ENCODE measurements around the gene FARSA.
"Not testable (repeated sequence)": the region's sequence is repeated elsewhere in the genome, so short reads cannot be mapped to it uniquely, and the experiment has no call there.

The FARSA gene

DNA sequence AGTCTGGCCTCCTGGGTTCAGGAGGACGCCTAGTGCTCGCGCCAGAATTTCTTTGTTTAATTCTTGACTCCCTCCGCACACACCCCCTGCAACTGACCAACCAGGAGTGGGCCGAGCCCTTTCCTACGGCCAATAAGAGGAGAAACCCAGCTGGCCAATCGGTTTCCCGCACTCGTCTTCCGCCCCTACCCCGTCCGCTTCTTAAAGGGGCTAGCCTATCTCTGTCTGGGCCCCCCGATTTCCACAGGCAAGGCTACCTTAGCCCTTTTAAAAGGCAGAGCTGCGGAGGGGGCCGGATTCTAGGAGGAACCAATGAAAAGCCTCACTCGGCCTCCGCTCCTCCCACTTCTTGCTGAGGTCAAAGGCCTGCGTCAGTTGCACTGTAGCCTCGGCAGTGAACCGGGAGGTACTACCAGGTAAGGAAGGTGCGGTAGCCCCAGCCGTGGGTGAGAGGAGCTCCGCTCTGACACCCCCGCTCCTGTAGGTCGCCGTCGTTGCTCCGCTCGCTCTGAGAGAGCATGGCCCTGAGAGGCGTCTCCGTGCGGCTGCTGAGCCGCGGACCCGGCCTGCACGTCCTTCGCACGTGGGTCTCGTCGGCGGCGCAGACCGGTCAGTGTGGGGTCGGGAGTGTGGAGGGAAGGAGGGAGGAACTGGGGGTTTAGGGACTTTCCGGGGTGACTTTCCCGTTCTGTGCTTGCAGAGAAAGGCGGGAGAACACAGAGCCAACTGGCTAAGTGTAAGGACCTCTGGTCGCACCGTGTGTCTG, 42.5 kb downstream of the FARSA start, which contains the start of gene GCDH:
Gene GCDH, plus strand, starts transcription at position 374 of the 766 bp plus-strand sequence. Its CDS starts 145 bp downstream, at position 519.
- peak; percentile 98 for DNase-seq (ENCODE audit: low spot score)

DNA sequence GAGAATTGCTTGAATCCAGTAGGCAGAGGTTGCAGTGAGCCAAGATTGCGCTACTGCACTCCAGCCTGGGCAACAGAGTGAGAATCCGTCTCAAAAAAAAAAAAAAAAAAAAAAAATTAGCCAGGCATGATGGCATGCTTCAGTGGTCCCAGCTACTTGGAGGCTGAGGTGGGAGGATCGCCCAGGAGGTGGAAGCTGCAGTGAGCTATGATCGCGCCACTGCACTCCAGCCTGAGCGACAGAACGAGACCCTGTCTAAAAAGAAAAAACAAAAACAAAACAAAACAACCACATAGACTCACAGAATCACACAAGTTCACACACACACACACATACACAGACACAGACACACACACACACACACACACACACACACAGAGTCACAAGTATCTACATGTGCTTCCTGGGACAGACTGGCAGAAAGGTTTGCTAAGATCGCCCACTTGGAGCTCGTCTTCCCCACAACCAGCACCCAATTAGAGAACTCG, 43.2 kb downstream of the FARSA start:
- not testable (repeated sequence) for DNase-seq (ENCODE audit: low spot score)

- DNase-seq (ENCODE audit: low spot score): peak; percentile 68
Measured at GRCh38 chr19:12888006-12888603, 45.4 kb downstream of the FARSA start.

DNA sequence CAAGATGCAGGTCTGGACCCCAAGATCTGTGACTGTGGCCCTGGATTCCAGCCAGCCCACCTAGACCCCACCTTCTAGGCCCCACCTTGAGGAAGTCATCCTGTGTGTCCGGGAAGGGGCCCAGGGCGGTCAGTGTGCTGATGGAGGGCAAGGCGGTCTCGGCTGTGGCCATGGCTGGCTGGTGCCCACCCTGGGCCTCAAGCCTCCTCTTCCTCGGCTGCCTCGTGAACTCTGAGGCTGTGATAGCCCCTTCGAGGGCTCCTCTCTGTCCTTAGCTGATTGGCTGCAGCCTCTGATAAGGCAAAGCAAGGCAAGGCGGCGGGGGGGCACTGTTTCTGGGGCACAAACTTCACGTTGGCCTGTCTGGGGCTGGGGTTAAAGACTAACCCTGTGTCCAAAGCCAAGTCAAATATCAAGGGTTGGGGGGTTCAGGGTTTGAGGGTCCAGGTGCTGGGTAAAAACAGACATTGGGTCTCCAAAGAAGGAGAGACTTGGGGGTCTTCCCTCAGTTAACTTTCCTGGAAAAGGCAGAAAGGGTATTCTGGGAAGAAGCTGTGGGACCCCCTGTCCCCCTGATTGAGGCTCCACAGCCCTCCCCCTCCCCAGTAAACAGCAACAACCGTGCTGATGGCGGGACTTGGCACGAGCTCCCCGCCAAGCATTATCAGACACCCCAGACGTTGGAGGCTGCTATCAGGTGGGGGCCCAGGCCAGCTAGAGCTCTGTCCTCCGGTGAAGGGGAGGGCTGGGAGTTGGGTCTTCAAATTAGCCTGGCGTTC, 46.4 kb downstream of the FARSA start, which contains the start of gene KLF1:
Gene KLF1, minus strand, starts transcription at position 233 of the 779 bp plus-strand sequence. Its CDS starts 61 bp downstream, at position 172.
- peak; percentile 89 for DNase-seq (ENCODE audit: low spot score)

GRCh38 chr19:12886651-12886968, 46.9 kb downstream of the FARSA start:
- peak; percentile 68 for DNase-seq (ENCODE audit: low spot score)

DNA sequence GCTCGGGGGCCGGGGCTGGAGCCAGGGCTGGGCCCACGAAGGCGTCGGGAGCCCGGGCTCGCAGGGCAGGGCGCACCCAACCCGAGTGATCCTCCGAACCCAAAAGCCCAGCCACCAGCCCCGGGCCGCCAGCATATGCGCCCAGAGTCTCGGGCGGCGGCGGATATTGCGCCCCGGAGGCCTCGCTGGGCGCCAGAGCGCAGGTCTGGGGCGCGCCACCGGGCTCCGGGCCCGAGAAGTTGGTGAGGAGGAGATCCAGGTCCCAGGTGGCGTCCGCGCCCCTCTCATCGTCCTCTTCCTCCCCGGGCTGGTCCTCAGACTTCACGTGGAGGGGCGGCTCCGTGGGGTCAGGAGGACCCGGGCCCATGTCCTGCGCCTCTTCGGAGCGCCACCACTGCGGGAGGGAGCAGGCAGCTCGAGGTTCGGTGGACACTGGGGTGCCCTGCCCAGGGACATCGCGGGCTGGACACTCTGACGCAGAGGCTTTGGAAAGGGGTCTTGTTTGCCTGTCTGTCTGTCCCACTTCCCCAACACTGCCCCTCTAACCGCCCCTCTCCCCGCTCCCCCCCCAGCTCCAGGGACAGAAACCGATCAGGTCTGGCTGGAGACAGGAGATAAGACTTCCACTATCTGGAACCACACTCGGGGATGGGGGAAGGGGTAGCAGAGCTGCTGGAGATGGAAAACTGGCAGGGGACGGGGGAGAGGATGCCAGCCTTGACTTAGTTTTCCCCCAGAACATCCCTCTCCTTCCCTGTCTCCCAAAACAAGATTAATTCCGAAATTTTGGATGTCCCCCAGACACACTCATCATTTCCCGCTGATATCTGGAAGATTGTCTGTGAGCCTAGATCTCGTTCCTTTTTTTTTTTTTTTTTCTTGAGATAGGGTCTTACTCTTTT, 47.5 kb downstream of the FARSA start:
- DNase-seq (ENCODE audit: low spot score): peak; percentile 79

DNA sequence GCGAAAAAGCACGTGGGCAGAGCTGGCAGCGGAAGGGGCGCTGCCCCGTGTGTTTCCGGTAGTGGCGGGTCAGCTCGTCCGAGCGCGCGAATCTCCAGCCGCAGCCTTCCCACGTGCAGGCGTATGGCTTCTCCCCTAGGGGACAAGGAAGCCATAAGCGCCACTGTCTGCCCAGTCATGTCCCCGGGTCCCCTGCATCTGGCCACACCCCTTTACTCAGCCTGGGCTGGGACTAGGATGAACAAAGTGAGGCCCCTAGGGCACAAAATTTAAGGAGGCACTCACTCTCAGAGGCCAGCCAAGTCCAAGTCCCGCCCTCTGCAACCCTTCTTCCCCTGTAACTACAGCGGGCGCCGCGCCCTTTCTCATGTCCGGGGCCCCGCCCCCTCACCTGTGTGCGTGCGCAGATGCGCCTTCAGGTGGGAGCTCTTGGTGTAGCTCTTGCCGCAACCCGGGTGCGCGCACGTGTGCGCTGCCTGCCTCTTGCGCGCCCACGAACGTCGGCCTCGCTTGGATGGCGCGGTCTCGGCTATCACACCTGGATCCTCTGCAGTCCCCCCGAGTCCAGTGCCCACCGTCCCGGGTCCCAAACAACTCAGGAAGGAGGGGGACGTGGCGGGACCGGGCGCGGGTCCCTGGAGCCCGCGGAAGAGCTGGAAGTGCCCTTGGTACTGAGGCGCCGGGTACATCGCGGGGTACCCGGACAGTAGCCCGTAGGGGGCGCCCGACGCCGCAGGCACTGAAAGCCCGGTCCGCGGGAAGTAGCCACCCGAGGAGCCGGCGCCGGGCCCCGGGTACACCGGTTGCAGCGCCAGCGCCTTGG, 48.4 kb downstream of the FARSA start:
- peak; percentile 96 for DNase-seq (ENCODE audit: low spot score)

DNA sequence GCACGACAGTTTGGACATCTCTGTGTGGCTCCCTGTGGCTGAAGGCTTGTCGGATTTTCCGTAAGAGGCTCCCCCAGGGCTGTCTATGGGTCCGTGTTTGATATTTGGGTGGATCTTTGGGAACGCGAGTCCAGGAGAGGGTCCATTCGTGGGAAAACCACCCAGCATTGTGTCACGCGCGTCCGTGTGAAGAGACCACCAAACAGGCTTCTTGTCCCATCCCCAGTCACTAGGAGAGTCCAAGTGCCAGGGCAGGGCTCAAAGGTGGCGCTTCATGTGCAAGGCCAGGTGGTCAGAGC, 48.9 kb downstream of the FARSA start:
- no peak for DNase-seq (ENCODE audit: low spot score)

DNA sequence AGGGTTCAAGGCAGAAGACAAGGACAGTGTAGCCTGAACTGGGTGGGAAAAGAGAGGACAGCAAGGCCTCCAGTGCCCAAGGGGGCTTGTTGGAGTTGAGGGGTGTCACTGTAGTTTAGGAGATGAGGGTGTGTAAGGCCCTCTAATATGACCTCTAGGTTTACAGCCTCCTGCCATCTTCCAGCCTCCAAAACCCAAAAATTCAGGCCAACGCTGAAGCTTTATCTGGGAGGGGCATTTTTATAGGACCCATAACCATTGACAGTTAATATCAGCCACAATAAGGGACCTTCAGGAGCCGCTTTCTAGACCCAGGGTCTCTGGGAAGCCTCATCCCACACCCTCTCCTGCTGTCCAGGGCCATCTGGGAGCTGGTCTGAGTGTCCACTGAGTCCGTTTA, 49.3 kb downstream of the FARSA start:
- DNase-seq (ENCODE audit: low spot score): no peak

- peak; percentile 48 for DNase-seq (ENCODE audit: low spot score)
Measured at GRCh38 chr19:12882589-12882988, 50.9 kb downstream of the FARSA start.

DNA sequence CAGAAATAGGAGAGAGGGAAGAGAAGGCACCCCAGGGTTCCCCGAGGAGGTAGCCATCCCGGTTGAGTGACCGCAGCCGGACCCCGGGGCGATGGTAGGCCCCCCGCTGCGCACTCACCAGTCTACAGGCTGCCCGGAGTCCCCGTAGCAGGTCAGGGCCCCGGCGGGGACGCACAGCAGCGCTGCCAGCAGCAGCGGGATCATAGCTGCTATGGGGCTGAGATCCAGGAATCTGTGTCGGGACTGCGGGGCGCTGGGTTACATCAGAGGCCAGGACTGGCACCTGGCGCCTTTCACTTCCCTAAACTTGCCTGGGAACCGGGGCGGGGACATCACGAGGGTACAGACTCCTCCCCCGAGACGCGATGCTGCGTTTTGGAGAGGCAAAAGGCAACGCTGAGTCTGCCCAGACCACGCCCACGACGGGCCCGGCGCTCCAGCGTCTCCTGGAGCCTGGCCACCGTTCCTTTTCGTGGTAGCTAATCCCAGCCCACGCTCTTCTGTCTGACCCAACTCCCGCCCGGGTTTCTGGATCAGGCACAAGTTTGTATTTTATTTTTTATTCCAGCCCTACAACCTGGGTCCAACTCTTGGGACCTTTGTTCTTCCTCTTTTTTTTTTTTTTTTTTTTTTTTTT, 52.2 kb downstream of the FARSA start, which contains the start of gene DNASE2:
Gene DNASE2, minus strand, starts transcription at position 278 of the 637 bp plus-strand sequence. Its CDS starts 74 bp downstream, at position 204.
- DNase-seq (ENCODE audit: low spot score): peak; percentile 97

DNA sequence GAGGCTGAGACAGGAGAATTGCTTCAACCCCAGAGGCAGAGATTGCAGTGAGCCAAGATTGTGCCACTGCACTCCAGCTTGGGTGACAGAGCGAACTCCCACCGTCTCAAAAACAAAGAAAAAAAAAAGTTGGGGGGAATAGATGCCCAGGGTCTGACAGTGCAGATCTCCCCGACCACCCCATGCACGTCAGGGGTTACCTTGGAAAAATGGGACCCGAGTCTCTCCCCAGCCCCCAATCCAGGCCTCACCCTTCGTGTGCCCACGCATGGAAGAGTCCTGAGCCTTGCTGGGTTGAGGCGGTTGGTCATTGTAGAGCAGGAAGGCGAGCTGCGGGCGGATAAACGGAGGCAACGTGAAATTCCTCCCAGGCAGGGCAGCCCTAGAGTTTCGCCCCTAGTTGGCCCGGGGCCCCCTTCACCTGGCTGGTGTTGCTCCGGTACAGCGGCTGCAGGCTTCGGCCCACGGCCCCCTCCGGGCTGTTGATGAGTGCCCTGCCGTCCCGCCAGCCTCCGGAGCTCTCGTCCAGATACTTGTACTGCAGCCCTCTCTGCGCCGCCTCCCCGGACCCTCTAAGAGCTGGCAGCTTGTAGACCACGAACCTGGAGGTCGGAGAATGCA, 52.9 kb downstream of the FARSA start:
- DNase-seq (ENCODE audit: low spot score): peak; percentile 29

GRCh38 chr19:12875086-12875485, 58.4 kb downstream of the FARSA start:
- DNase-seq (ENCODE audit: low spot score): no peak

GRCh38 chr19:12873891-12874745, 59.4 kb downstream of the FARSA start:
- DNase-seq (ENCODE audit: low spot score): no peak

GRCh38 chr19:12872941-12873890, 60.3 kb downstream of the FARSA start:
- DNase-seq (ENCODE audit: low spot score): peak; percentile 80

Data from hematopoietic multipotent progenitor cell treated with erythropoietin and hydrocortisone succinate and interleukin-3 and kit ligand, for 17 days (in vitro differentiated cells).